Transverse colon (tissue), 4 donors: Measurements from ENCODE around the gene SHROOM1.

Source experiments
- CTCF ChIP-seq, 5 experiments: fragments of 200-600 bp in 3 of 5; fragments of 450-650 bp in 2 of 5; sonication (generic) in 3 of 5; IDR thresholded peaks; 1 replicate in 2 of 5; 2 replicates in 3 of 5; pipeline ENCODE4 v1.5.1; 2016 to 2017; ENCODE audit warnings: antibody characterized with exemption in 5 of 5, inconsistent platforms in 3 of 5, mild to moderate bottlenecking in 2 of 5, moderate library complexity in 1 of 5
- POLR2A ChIP-seq: fragments of 450-650 bp; IDR thresholded peaks from one replicate; pipeline ENCODE4 v1.6.1; 2016; ENCODE audit warnings: antibody characterized with exemption, mild to moderate bottlenecking, moderate library complexity
- POLR2AphosphoS5 ChIP-seq, 3 donors: sonication (generic); formaldehyde crosslinking; IDR thresholded peaks; one replicate each; pipeline ENCODE4 v1.6.1; 2016; ENCODE audit warnings: antibody characterized with exemption in 3 of 3

GRCh38 chr5:132812123-132812765, 18.2 kb downstream of the SHROOM1 start:
- TF ChIP-seq POLR2AphosphoS5 (IDR thresholded peaks at IDR 0.05) (no peak), CTCF (IDR thresholded peaks at IDR 0.05) (no peak), POLR2A (no peak)
